ENCODE measurements around the gene GOLIM4.

Gene GOLIM4

GRCh38 chr3:167996514-167996913 lies 99.2 kb downstream of the GOLIM4 start:
- DNase-seq (ENCODE audit: low read depth in 2 of 2): no peak

GRCh38 chr3:167992381-167992780 lies 103.3 kb downstream of the GOLIM4 start:
- no peak for DNase-seq (ENCODE audit: low read depth in 2 of 2)

DNA sequence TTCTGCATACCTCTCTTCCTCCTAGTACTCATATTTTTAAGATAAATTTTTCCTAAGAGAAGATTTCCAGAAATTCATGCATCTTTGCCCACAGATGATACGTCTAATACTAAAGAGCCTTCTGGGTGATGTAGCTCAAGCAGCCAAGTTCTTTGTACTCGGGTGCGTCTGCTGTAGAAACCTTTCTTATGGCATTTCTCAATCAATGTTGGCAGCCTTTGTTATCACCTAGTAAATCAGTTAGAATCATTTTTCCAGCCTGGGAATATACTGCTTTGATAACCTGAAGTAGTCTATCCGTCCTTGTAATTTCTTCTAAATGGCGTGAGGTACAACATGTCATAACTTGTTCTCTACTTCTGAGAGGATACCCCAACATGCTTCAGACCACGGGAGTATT lies 104.5 kb downstream of the GOLIM4 start:
- DNase-seq (ENCODE audit: low read depth in 2 of 2): no peak

GRCh38 chr3:167989999-167990398 lies 105.7 kb downstream of the GOLIM4 start:
- no peak for DNase-seq (ENCODE audit: low read depth in 2 of 2)

DNA sequence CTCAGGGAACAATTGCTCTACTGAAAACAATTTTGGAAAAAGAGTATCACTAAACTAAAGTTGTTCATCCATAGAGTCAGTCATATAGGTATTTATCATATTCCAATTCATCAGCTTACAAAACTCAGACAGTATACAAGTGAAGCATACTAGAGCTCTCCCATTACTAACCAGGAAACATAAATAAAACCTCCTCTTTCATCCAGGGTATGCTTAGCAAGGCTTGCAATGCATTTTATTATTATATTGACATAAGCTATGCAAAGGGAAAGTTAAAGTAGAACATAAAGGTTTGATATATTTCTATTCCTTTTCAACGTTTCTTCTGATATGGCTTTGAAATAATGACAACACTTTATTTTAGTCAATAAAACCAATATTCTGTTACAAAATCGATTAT lies 106.7 kb downstream of the GOLIM4 start:
- DNase-seq (ENCODE audit: low read depth in 2 of 2): no peak

GRCh38 chr3:167983583-167983982 lies 112.1 kb downstream of the GOLIM4 start:
- no peak for DNase-seq (ENCODE audit: low read depth in 2 of 2)

GRCh38 chr3:167978486-167978885 lies 117.2 kb downstream of the GOLIM4 start:
- no peak for DNase-seq (ENCODE audit: low read depth in 2 of 2)

- no peak for DNase-seq (ENCODE audit: low read depth in 2 of 2)
Measured at GRCh38 chr3:167978071-167978470, 117.7 kb downstream of the GOLIM4 start.

GRCh38 chr3:167976516-167977361 lies 119.0 kb downstream of the GOLIM4 start:
- DNase-seq (ENCODE audit: low read depth in 2 of 2): no peak

DNA sequence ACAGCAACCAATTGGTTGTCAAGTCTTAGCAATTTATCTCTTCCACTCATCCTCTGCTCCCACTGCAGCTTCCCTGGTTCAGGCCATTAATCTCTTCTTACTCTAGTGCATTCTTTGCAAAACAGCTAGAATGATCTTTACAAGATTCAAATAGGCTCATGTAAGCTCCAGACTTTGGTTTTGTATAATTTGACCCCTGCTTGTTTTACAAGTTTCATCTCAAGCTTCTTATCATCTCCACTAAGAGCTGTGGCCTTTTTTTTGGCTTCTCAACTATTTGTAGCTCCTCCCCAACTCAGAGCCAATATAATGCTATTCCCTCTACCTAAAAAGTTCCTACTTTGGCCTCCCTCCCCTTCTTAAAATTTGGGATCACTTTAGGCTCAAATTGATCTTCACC lies 121.8 kb downstream of the GOLIM4 start:
- no peak for DNase-seq (ENCODE audit: low read depth in 2 of 2)

DNA sequence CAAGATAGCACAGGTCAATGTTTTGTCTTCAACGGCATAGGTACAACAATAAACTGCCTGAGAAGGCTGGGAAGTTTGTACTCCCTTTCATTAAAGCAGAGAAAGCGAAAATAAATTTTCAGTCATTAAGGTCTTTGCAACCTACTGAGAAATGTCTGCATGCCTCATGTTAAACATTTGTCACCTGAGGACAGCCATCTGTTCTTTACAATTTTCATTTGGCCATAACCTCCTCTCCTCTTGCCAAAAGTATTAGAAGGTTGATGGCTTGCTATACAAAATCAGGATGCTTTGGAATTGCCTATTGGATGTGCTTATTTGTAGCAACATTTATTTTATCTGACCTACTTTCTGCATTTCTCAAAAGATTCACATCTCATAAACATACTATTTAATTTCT lies 122.7 kb downstream of the GOLIM4 start:
- DNase-seq (ENCODE audit: low read depth in 2 of 2): no peak

- DNase-seq (ENCODE audit: low read depth in 2 of 2): no peak
Measured at GRCh38 chr3:167972502-167972901, 123.2 kb downstream of the GOLIM4 start.

GRCh38 chr3:167969548-167969947 lies 126.2 kb downstream of the GOLIM4 start:
- no peak for DNase-seq (ENCODE audit: low read depth in 2 of 2)

- no peak for DNase-seq (ENCODE audit: low read depth in 2 of 2)
Measured at GRCh38 chr3:167967257-167968036, 128.3 kb downstream of the GOLIM4 start.

Data from stimulated activated CD4-positive, alpha-beta T cell treated with anti-CD3 and anti-CD28 coated beads, Interleukin-1b, Interleukin-23, amount 100 ng/mL, for 1 hour (primary cell).